HepG2 (cell line): ENCODE measurements around the gene TTC28. TPM values are rescaled to one million over a fixed set of nuclear protein-coding genes. Genes with fewer than 3 reads are reported as not detected.

Source experiments
- ATAC-seq: fragments of 200-7000 bp; cut with Tn5 transposase; 3 replicates; pipeline ENCODE4 v1.9.1; 2020; ENCODE audit warnings: mild to moderate bottlenecking, moderate library complexity
- BruUV-seq: library from RNA; stranded (reverse); fragments of 400-500 nt; replicated peaks from 2 replicates; lab custom pipeline; 2021; lab: Mats Ljungman, UMichigan
- CTCF ChIA-PET: fragments of 300-600 bp; formaldehyde crosslinking; extraction: SDS; loops from one replicate; lab custom pipeline; 2021; ENCODE audit warnings: low total read pairs, inconsistent platforms, low intra/inter-chr PET ratio; lab: Yijun Ruan, JAX
- POLR2A ChIA-PET: fragments of 350-600 bp; sonication (Branson Sonifier 250); formaldehyde crosslinking; loops from one replicate; lab custom pipeline; 2020; ENCODE audit warnings: antibody characterized with exemption, inconsistent platforms; lab: Yijun Ruan, JAX
- DNase-seq: peaks from one replicate; pipeline ENCODE4 v3.0.0-alpha.2; 2015; ENCODE audit warnings: low spot score
- FAIRE-seq: peaks from 3 replicates; lab custom pipeline; 2011; peaks lifted over from hg19 to GRCh38; lab: Jason Lieb, UNC
- H2AFZ ChIP-seq: one replicate; pipeline ENCODE4 v1.6.1; 2011; ENCODE audit warnings: low read length, inconsistent platforms
- H3K27ac ChIP-seq: fragments of 300-600 bp; 3 replicates; pipeline ENCODE4 v1.8.0; 2011; ENCODE audit warnings: mixed run types, mild to moderate bottlenecking, mixed read lengths, low read length, inconsistent platforms; ENCODE audit not compliant: insufficient read depth; ENCODE audit errors: extremely low read length
- H3K27me3 ChIP-seq, 2 experiments: fragments of 200-600 bp in 1 of 2; 2 replicates in 1 of 2; 3 replicates in 1 of 2; pipeline versions ENCODE4 v1.6.0 to v1.8.0; 2011; ENCODE audit warnings: low read length in 2 of 2, mild to moderate bottlenecking in 2 of 2, moderate library complexity in 2 of 2, inconsistent platforms in 1 of 2; ENCODE audit not compliant: insufficient read depth in 2 of 2, control insufficient read depth in 1 of 2
- H3K36me3 ChIP-seq, 2 experiments: fragments of 200-600 bp in 1 of 2; replicated peaks in 1 of 2; 2 replicates in 1 of 2; 3 replicates in 1 of 2; pipeline versions ENCODE4 v1.5.1 to v1.8.0; 2011; ENCODE audit warnings: low read length in 2 of 2, inconsistent platforms in 1 of 2; ENCODE audit not compliant: insufficient read depth in 2 of 2, control insufficient read depth in 1 of 2
- H3K4me1 ChIP-seq: 2 replicates; pipeline ENCODE4 v1.5.1; 2012; ENCODE audit warnings: low read length, inconsistent platforms; ENCODE audit not compliant: insufficient read depth
- H3K4me2 ChIP-seq: 2 replicates; pipeline ENCODE4 v1.6.0; 2011; ENCODE audit warnings: low read depth, low read length, inconsistent platforms
- H3K4me3 ChIP-seq, 3 experiments: fragments of 200-600 bp in 1 of 3; sonication (generic), shearing (Covaris generic) in 1 of 3; replicated peaks in 1 of 3; 2 replicates each; pipeline ENCODE4 v1.5.1; 2011 to 2016; ENCODE audit warnings: low read length in 3 of 3, inconsistent platforms in 2 of 3, low read depth in 2 of 3, mild to moderate bottlenecking in 2 of 3, control low read depth in 1 of 3, mixed read lengths in 1 of 3; ENCODE audit not compliant: insufficient read depth in 1 of 3
- H3K79me2 ChIP-seq: one replicate; pipeline ENCODE4 v1.6.1; 2011; ENCODE audit warnings: low read length, inconsistent platforms; ENCODE audit not compliant: insufficient read depth
- H3K9ac ChIP-seq: 2 replicates; pipeline ENCODE4 v1.6.0; 2011; ENCODE audit warnings: mild to moderate bottlenecking, low read depth, low read length, inconsistent platforms; ENCODE audit not compliant: insufficient read depth
- H3K9me3 ChIP-seq: 2 replicates; pipeline ENCODE4 v1.5.1; 2012; ENCODE audit warnings: mild to moderate bottlenecking, low read length
- H4K20me1 ChIP-seq: 2 replicates; pipeline ENCODE4 v1.6.0; 2011; ENCODE audit warnings: inconsistent platforms, mild to moderate bottlenecking, low read length, moderate library complexity; ENCODE audit not compliant: insufficient read depth
- GATAD2A ChIP-seq: IDR thresholded peaks from 2 replicates; pipeline ENCODE4 v1.6.1; 2016
- RELA ChIP-seq: sonication (generic); formaldehyde crosslinking; IDR thresholded peaks from 2 replicates; pipeline ENCODE4 v1.4.0; 2020; ENCODE audit warnings: missing genetic modification reagents
- STAG1 ChIP-seq: sonication (generic); formaldehyde crosslinking; IDR thresholded peaks from 2 replicates; pipeline ENCODE4 v1.4.0; 2020; ENCODE audit warnings: missing genetic modification reagents
- ZMYM4 ChIP-seq: sonication (generic); formaldehyde crosslinking; IDR thresholded peaks from 2 replicates; pipeline ENCODE4 v1.8.1; 2023; ENCODE audit warnings: mild to moderate bottlenecking, missing genetic modification reagents
- ZNF331 ChIP-seq: sonication (generic); formaldehyde crosslinking; IDR thresholded peaks from 2 replicates; pipeline ENCODE4 v1.4.0; 2020; ENCODE audit warnings: missing genetic modification reagents
- ZNF569 ChIP-seq: sonication (generic); formaldehyde crosslinking; IDR thresholded peaks from 2 replicates; pipeline ENCODE4 v1.5.0; 2020; ENCODE audit warnings: mild to moderate bottlenecking, missing genetic modification reagents, moderate library complexity, borderline replicate concordance
- ZNF788 ChIP-seq: sonication (generic); formaldehyde crosslinking; IDR thresholded peaks from 2 replicates; pipeline ENCODE4 v1.5.0; 2020; ENCODE audit warnings: mild to moderate bottlenecking, missing genetic modification reagents, borderline replicate concordance
- WGBS: methylation state at CpG from one replicate; pipeline ENCODE4 v1.1.6; 2017; ENCODE audit warnings: low lambda C conversion rate; 5-methylcytosine and 5-hydroxymethylcytosine counted together
- in situ Hi-C: cut with HindIII; loops from 2 replicates; pipeline ENCODE4 v1.10.0; 2017; ENCODE audit warnings: low pct_unique_long_range_greater_than_20kb; ENCODE audit not compliant: extremely low pct_ligation_motif_present
- intact Hi-C: fragments of 100-400 bp; cut with micrococcal nuclease; formaldehyde crosslinking; loops from one replicate; pipeline ENCODE4 v1.10.0; 2022; ENCODE audit not compliant: unreplicated experiment
- polyA plus RNA-seq, 8 experiments: library from polyadenylated mRNA; depleted of rRNA in 3 of 8; stranded (reverse) in 7 of 8; unstranded in 1 of 8; fragments of >200 nt; fragmentation: Illumina TruSeq in 4 of 8; extraction: Trizol in 4 of 8; gene quantifications; 2 replicates each; pipeline versions ENCODE4 v1.2.1 to v1.2.3, GENCODE V29; 2011 to 2016; ENCODE audit warnings: low read depth in 4 of 8, missing spikeins in 1 of 8, mixed read lengths in 1 of 8; ENCODE audit not compliant: insufficient read depth in 1 of 8
- total RNA-seq, 5 experiments: library from RNA; depleted of rRNA; stranded (reverse); fragments of >200 nt; fragmentation: Illumina TruSeq; extraction: Trizol; gene quantifications; 2 replicates each; pipeline ENCODE4 v1.2.3, GENCODE V29; 2016; ENCODE audit warnings: low read depth in 1 of 5
- TF ChIP-seq, protein P1 (sequence below): sonication (generic); formaldehyde crosslinking; IDR thresholded peaks from 2 replicates; pipeline ENCODE4 v1.9.0; 2021; ENCODE audit warnings: mild to moderate bottlenecking, missing genetic modification reagents
- TF ChIP-seq, protein P2 (sequence below): sonication (generic); formaldehyde crosslinking; IDR thresholded peaks from 2 replicates; pipeline ENCODE4 v1.5.0; 2020; ENCODE audit warnings: mild to moderate bottlenecking, missing genetic modification reagents

Gene TTC28
- total and polyA plus RNA-seq, 2 of the 13 experiments (the other 11 are each of a cell fraction or from before 2014, with no cell fraction given), result 4.2 to 13.1 TPM

- no peak for DNase-seq
- H3K9ac ChIP-seq, result no peak overlapping the region
- in situ Hi-C loops, result no loop called here
- peaks cover 12% of the 10 kb centered on the region for H3K4me1 ChIP-seq
- H3K79me2 ChIP-seq, result no peaks in the 10 kb centered on the region
- TF ChIP-seq ZMYM4 (CRISPR knock-in tag) (no peak), RELA (CRISPR knock-in tag) (no peak), ZNF788 (CRISPR knock-in tag) (no peak)
- TF ChIP-seq, all 625 proteins: peak for 0
- no peak for FAIRE-seq
- no TSS peak for BruUV-seq
- Histone ChIP-seq H2AFZ (no peak overlapping the region), H4K20me1 (no peaks in the 10 kb centered on the region), H3K9me3 (no peaks in the 10 kb centered on the region), H3K27ac (no peak overlapping the region), H3K4me2 (no peak overlapping the region), H3K27me3 (no peaks in the 10 kb centered on the region; a peak in 1 of 5 replicates), H3K36me3 (no peaks in the 10 kb centered on the region), H3K4me3 (no peak overlapping the region)
- CTCF ChIA-PET, result no interaction called here
- POLR2A ChIA-PET, result no interaction called here
- intact Hi-C loops, result no loop called here
- no peak for ATAC-seq
- 100% methylated on average over 2 of the region's 2 CpGs for WGBS
Observed at GRCh38 chr22:27948569-27948968, 731.1 kb downstream of the TTC28 start.

- Histone ChIP-seq H3K27ac (no peak overlapping the region), H3K9me3 (no peaks in the 10 kb centered on the region), H3K9ac (no peak overlapping the region), H3K36me3 (no peaks in the 10 kb centered on the region; a peak in 1 of 5 replicates), H3K4me1 (peaks cover 12% of the 10 kb centered on the region), H3K4me2 (no peak overlapping the region), H4K20me1 (no peaks in the 10 kb centered on the region), H2AFZ (no peak overlapping the region), H3K27me3 (no peaks in the 10 kb centered on the region; a peak in 1 of 5 replicates), H3K79me2 (no peaks in the 10 kb centered on the region), H3K4me3 (no peak overlapping the region)
- ChIA-PET POLR2A (no interaction called here), CTCF (no interaction called here)
- ATAC-seq, result no peak
- WGBS, result 97% methylated on average over 4 of the region's 4 CpGs
- DNase-seq, result no peak
- no peak for TF ChIP-seq GATAD2A (CRISPR knock-in tag)
- TF ChIP-seq, protein P1, sequence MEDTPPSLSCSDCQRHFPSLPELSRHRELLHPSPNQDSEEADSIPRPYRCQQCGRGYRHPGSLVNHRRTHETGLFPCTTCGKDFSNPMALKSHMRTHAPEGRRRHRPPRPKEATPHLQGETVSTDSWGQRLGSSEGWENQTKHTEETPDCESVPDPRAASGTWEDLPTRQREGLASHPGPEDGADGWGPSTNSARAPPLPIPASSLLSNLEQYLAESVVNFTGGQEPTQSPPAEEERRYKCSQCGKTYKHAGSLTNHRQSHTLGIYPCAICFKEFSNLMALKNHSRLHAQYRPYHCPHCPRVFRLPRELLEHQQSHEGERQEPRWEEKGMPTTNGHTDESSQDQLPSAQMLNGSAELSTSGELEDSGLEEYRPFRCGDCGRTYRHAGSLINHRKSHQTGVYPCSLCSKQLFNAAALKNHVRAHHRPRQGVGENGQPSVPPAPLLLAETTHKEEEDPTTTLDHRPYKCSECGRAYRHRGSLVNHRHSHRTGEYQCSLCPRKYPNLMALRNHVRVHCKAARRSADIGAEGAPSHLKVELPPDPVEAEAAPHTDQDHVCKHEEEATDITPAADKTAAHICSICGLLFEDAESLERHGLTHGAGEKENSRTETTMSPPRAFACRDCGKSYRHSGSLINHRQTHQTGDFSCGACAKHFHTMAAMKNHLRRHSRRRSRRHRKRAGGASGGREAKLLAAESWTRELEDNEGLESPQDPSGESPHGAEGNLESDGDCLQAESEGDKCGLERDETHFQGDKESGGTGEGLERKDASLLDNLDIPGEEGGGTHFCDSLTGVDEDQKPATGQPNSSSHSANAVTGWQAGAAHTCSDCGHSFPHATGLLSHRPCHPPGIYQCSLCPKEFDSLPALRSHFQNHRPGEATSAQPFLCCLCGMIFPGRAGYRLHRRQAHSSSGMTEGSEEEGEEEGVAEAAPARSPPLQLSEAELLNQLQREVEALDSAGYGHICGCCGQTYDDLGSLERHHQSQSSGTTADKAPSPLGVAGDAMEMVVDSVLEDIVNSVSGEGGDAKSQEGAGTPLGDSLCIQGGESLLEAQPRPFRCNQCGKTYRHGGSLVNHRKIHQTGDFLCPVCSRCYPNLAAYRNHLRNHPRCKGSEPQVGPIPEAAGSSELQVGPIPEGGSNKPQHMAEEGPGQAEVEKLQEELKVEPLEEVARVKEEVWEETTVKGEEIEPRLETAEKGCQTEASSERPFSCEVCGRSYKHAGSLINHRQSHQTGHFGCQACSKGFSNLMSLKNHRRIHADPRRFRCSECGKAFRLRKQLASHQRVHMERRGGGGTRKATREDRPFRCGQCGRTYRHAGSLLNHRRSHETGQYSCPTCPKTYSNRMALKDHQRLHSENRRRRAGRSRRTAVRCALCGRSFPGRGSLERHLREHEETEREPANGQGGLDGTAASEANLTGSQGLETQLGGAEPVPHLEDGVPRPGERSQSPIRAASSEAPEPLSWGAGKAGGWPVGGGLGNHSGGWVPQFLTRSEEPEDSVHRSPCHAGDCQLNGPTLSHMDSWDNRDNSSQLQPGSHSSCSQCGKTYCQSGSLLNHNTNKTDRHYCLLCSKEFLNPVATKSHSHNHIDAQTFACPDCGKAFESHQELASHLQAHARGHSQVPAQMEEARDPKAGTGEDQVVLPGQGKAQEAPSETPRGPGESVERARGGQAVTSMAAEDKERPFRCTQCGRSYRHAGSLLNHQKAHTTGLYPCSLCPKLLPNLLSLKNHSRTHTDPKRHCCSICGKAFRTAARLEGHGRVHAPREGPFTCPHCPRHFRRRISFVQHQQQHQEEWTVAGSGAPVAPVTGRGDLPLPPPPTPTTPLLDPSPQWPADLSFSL (CRISPR knock-in tag), result no peak
- TF ChIP-seq, protein P2, sequence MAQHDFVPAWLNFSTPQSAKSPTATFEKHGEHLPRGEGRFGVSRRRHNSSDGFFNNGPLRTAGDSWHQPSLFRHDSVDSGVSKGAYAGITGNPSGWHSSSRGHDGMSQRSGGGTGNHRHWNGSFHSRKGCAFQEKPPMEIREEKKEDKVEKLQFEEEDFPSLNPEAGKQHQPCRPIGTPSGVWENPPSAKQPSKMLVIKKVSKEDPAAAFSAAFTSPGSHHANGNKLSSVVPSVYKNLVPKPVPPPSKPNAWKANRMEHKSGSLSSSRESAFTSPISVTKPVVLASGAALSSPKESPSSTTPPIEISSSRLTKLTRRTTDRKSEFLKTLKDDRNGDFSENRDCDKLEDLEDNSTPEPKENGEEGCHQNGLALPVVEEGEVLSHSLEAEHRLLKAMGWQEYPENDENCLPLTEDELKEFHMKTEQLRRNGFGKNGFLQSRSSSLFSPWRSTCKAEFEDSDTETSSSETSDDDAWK, result no peak
- TF ChIP-seq ZNF331 (CRISPR knock-in tag), result no peak
- no peak for TF ChIP-seq ZNF569 (CRISPR knock-in tag)
- TF ChIP-seq STAG1 (CRISPR knock-in tag), result no peak
- no peak for FAIRE-seq
- no TSS peak for BruUV-seq
- in situ Hi-C loops, result no loop called here
- intact Hi-C loops, result no loop called here
Observed at GRCh38 chr22:27947448-27947847, 732.2 kb downstream of the TTC28 start.
